IMR-90 (cell line): ENCODE measurements around the gene KDM4B. TPM values are rescaled to one million over a fixed set of nuclear protein-coding genes. Genes with fewer than 3 reads are reported as not detected.

Experiments used
- ATAC-seq: fragments of 200-7000 bp; cut with Tn5 transposase; 2 replicates; pipeline ENCODE4 v1.9.1; 2020; ENCODE audit warnings: low read depth, mild to moderate bottlenecking, moderate library complexity
- BruUV-seq: library from RNA; stranded (reverse); fragments of 400-500 nt; replicated peaks from 2 replicates; lab custom pipeline; 2021; lab: Mats Ljungman, UMichigan
- CTCF ChIA-PET: fragments of 300-600 bp; formaldehyde crosslinking; extraction: SDS; loops from one replicate; lab custom pipeline; 2021; ENCODE audit warnings: antibody characterized with exemption; lab: Yijun Ruan, JAX
- POLR2A ChIA-PET: fragments of 300-600 bp; sonication (Branson Sonifier 250); formaldehyde crosslinking; loops from one replicate; lab custom pipeline; 2022; ENCODE audit warnings: antibody characterized with exemption; ENCODE audit not compliant: unreplicated experiment; lab: Charles Lee
- DNase-seq: peaks from one replicate; pipeline ENCODE4 v3.0.0; 2013
- H2AFZ ChIP-seq: replicated peaks from 2 replicates; pipeline ENCODE3; 2013; ENCODE audit warnings: low read length, mild to moderate bottlenecking; ENCODE audit not compliant: poor library complexity
- H2AK5ac ChIP-seq: 2 replicates; pipeline ENCODE4 v1.6.1; 2013; ENCODE audit warnings: low read depth, low read length, inconsistent platforms
- H2AK9ac ChIP-seq: replicated peaks from 2 replicates; pipeline ENCODE3; 2013; ENCODE audit warnings: mild to moderate bottlenecking, low read depth, low read length, moderate library complexity; ENCODE audit not compliant: poor library complexity
- H2BK120ac ChIP-seq: 2 replicates; pipeline ENCODE4 v1.6.1; 2013; ENCODE audit warnings: low read depth, low read length, inconsistent platforms
- H2BK15ac ChIP-seq: 3 replicates; pipeline ENCODE4 v1.6.1; 2013; ENCODE audit warnings: low read depth, low read length, inconsistent platforms
- H2BK20ac ChIP-seq: 2 replicates; pipeline ENCODE4 v1.6.1; 2013; ENCODE audit warnings: low read depth, mild to moderate bottlenecking, inconsistent platforms, low read length, moderate library complexity
- H2BK5ac ChIP-seq: 2 replicates; pipeline ENCODE4 v1.6.1; 2013; ENCODE audit warnings: mild to moderate bottlenecking, low read depth, low read length, inconsistent platforms; ENCODE audit not compliant: poor library complexity, severe bottlenecking
- H3K14ac ChIP-seq: replicated peaks from 2 replicates; pipeline ENCODE4 v1.6.1; 2013; ENCODE audit warnings: low read depth, low read length, inconsistent platforms
- H3K18ac ChIP-seq: 2 replicates; pipeline ENCODE4 v1.6.1; 2013; ENCODE audit warnings: low read depth, low read length, control low read depth
- H3K23ac ChIP-seq: 2 replicates; pipeline ENCODE4 v1.6.1; 2013; ENCODE audit warnings: low read depth, low read length, inconsistent platforms
- H3K27ac ChIP-seq: 2 replicates; pipeline ENCODE4 v1.5.1; 2013; ENCODE audit warnings: mild to moderate bottlenecking, control low read depth, low read length; ENCODE audit not compliant: insufficient read depth
- H3K27me3 ChIP-seq: 2 replicates; pipeline ENCODE4 v1.6.1; 2013; ENCODE audit warnings: low read length; ENCODE audit not compliant: control insufficient read depth, insufficient read depth
- H3K36me3 ChIP-seq: 2 replicates; pipeline ENCODE4 v1.6.1; 2013; ENCODE audit warnings: low read length, mixed read lengths; ENCODE audit not compliant: control insufficient read depth, insufficient read depth
- H3K4ac ChIP-seq: 2 replicates; pipeline ENCODE4 v1.6.1; 2013; ENCODE audit warnings: low read depth, low read length, inconsistent platforms
- H3K4me1 ChIP-seq: 2 replicates; pipeline ENCODE4 v1.6.1; 2013; ENCODE audit warnings: low read length, mixed read lengths; ENCODE audit not compliant: control insufficient read depth, insufficient read depth
- H3K4me2 ChIP-seq: 2 replicates; pipeline ENCODE4 v1.6.1; 2013; ENCODE audit warnings: low read depth, mild to moderate bottlenecking, control low read depth, low read length, moderate library complexity
- H3K4me3 ChIP-seq: 2 replicates; pipeline ENCODE4 v1.5.1; 2013; ENCODE audit warnings: low read depth, mild to moderate bottlenecking, control low read depth, low read length, moderate library complexity; ENCODE audit not compliant: insufficient read depth
- H3K56ac ChIP-seq: 2 replicates; pipeline ENCODE4 v1.6.1; 2013; ENCODE audit warnings: low read length, inconsistent platforms; ENCODE audit not compliant: insufficient read depth; ENCODE audit errors: extremely low read depth
- H3K79me1 ChIP-seq, 2 experiments: 2 replicates each; pipeline ENCODE4 v1.6.1; 2013; ENCODE audit warnings: low read length in 2 of 2, inconsistent platforms in 1 of 2, low read depth in 1 of 2
- H3K9ac ChIP-seq: 2 replicates; pipeline ENCODE4 v1.6.1; 2013; ENCODE audit warnings: low read depth, low read length, control low read depth
- H3K9me1 ChIP-seq: 2 replicates; pipeline ENCODE4 v1.6.1; 2013; ENCODE audit warnings: low read length, inconsistent platforms; ENCODE audit not compliant: insufficient read depth
- H3K9me3 ChIP-seq: 2 replicates; pipeline ENCODE4 v1.6.1; 2013; ENCODE audit warnings: low read length; ENCODE audit not compliant: control insufficient read depth, insufficient read depth
- H4K20me1 ChIP-seq: 2 replicates; pipeline ENCODE4 v1.6.1; 2013; ENCODE audit warnings: low read length, inconsistent platforms; ENCODE audit not compliant: insufficient read depth
- H4K5ac ChIP-seq: 2 replicates; pipeline ENCODE4 v1.6.1; 2013; ENCODE audit warnings: mild to moderate bottlenecking, low read depth, low read length, control low read depth
- H4K8ac ChIP-seq, 2 experiments: 2 replicates each; pipeline ENCODE4 v1.6.1; 2013; ENCODE audit warnings: low read depth in 2 of 2, low read length in 2 of 2, control low read depth in 1 of 2, inconsistent platforms in 1 of 2
- H4K91ac ChIP-seq: 2 replicates; pipeline ENCODE4 v1.6.1; 2013; ENCODE audit warnings: low read depth, low read length, inconsistent platforms; ENCODE audit not compliant: insufficient read depth
- BHLHE40 ChIP-seq: fragments of 150-350 bp; IDR thresholded peaks from 2 replicates; pipeline ENCODE4 v1.6.1; 2016; ENCODE audit warnings: mild to moderate bottlenecking, low read depth, low read length
- CHD1 ChIP-seq: IDR thresholded peaks from 2 replicates; pipeline ENCODE4 v1.6.1; 2012; ENCODE audit warnings: low read depth, low read length, improper control_type of control experiment
- CTCF ChIP-seq: conservative IDR thresholded peaks from 2 replicates; pipeline ENCODE4 v1.5.1; 2012; ENCODE audit warnings: mild to moderate bottlenecking, low read depth, low read length, improper control_type of control experiment
- NFE2L2 ChIP-seq: fragments of 150-350 bp; IDR thresholded peaks from 2 replicates; pipeline ENCODE4 v1.6.1; 2016; ENCODE audit warnings: low read depth, mild to moderate bottlenecking, low read length
- POLR2A ChIP-seq: IDR thresholded peaks from 2 replicates; pipeline ENCODE4 v1.6.1; 2012; ENCODE audit warnings: mild to moderate bottlenecking, low read depth, low read length
- RAD21 ChIP-seq: IDR thresholded peaks from 2 replicates; pipeline ENCODE4 v1.6.1; 2012; ENCODE audit warnings: low read length, improper control_type of control experiment
- USF2 ChIP-seq: fragments of 150-350 bp; IDR thresholded peaks from 2 replicates; pipeline ENCODE4 v1.6.1; 2017; ENCODE audit warnings: mild to moderate bottlenecking, antibody characterized with exemption, low read length, low read depth
- WGBS, 2 experiments: methylation state at CpG; one replicate each; pipeline versions ENCODE4 v1.1.5 to v1.1.7; 2013; ENCODE audit warnings: missing lambda C conversion rate in 2 of 2; ENCODE audit not compliant: insufficient read length in 1 of 2; ENCODE audit errors: extremely low coverage in 2 of 2; 5-methylcytosine and 5-hydroxymethylcytosine counted together
- dilution Hi-C: fragments of 300-500 bp; cut with HindIII; formaldehyde crosslinking; loops from one replicate; pipeline ENCODE4 v1.14.3; 2018; ENCODE audit warnings: low sequenced_read_pairs; ENCODE audit not compliant: unreplicated experiment
- in situ Hi-C: fragments of 300-500 bp; cut with MboI; formaldehyde crosslinking; loops from 3 replicates; pipeline ENCODE4 v1.14.3; 2019; ENCODE audit warnings: low sequenced_read_pairs, inconsistent platforms, mixed read lengths
- intact Hi-C: fragments of 100-400 bp; cut with micrococcal nuclease; formaldehyde crosslinking; loops from 2 replicates; pipeline ENCODE4 v1.10.0; 2022
- polyA plus RNA-seq, 3 experiments: library from polyadenylated mRNA; depleted of rRNA; stranded (reverse); fragments of >200 nt; gene quantifications; 2 replicates each; pipeline ENCODE4 v1.2.3, GENCODE V29; 2012; ENCODE audit warnings: low replicate concordance in 1 of 3
- total RNA-seq: library from RNA; depleted of rRNA; stranded (reverse); fragments of >200 nt; gene quantifications from 2 replicates; pipeline ENCODE4 v1.2.3, GENCODE V29; 2012

KDM4B gene
- total and polyA plus RNA-seq, 2 of the 4 experiments (the other 2 are of a cell fraction) = 5.0 to 17.9 TPM

GRCh38 chr19:5006821-5007220 lies 37.9 kb downstream of the KDM4B start:
- no peak overlapping the region for H3K18ac ChIP-seq
- H2BK5ac ChIP-seq = no peak overlapping the region
- in situ Hi-C loops (no loop called here), intact Hi-C loops (no loop called here), dilution Hi-C loops (no loop called here)
- no TSS peak for BruUV-seq
- no peak for ATAC-seq
- H4K8ac ChIP-seq = no peak overlapping the region
- no peak for DNase-seq
- WGBS, 2 experiments = 60% methylated on average over 1 of the region's 13 CpGs; no CpG with 5 or more reads in 1 of the 2 experiments
- no peak overlapping the region for H3K27ac ChIP-seq
- H4K91ac ChIP-seq = no peak overlapping the region
- no peak overlapping the region for H2AK5ac ChIP-seq
- no peaks in the 10 kb centered on the region; the same call in 1 of the 2 replicates for H3K4me1 ChIP-seq
- H3K27me3 ChIP-seq = no peaks in the 10 kb centered on the region
- no peak overlapping the region for H3K23ac ChIP-seq
- H3K4me2 ChIP-seq = no peak overlapping the region
- H3K4ac ChIP-seq = no peak overlapping the region
- H2BK120ac ChIP-seq = no peak overlapping the region
- H4K5ac ChIP-seq = no peak overlapping the region
- H2BK15ac ChIP-seq = no peak overlapping the region
- no peak overlapping the region for H3K4me3 ChIP-seq
- H3K9me1 ChIP-seq = peaks cover 8% of the 10 kb centered on the region
- H4K20me1 ChIP-seq = peaks cover 91% of the 10 kb centered on the region
- no peak overlapping the region for H3K56ac ChIP-seq
- no peak overlapping the region for H2AK9ac ChIP-seq
- peaks cover 6% of the 10 kb centered on the region; the same call in 1 of the 2 replicates for H3K36me3 ChIP-seq
- H3K14ac ChIP-seq = no peak overlapping the region
- no peaks in the 10 kb centered on the region for H3K9me3 ChIP-seq
- H3K79me1 ChIP-seq = peaks cover 37 to 91% of the 10 kb centered on the region in 2 experiments
- no peak overlapping the region for H3K9ac ChIP-seq
- no peak overlapping the region for H2BK20ac ChIP-seq
- POLR2A ChIA-PET = no interaction called here
- no peak for TF ChIP-seq USF2
- TF ChIP-seq CHD1 = no peak
- TF ChIP-seq BHLHE40 = no peak
- no peak for TF ChIP-seq NFE2L2
- no peak for TF ChIP-seq CTCF
- TF ChIP-seq POLR2A = no peak
- TF ChIP-seq RAD21 = no peak
- no peak overlapping the region for H2AFZ ChIP-seq
- CTCF ChIA-PET = no interaction called here
